Dermis microvascular lymphatic vessel endothelial cell (primary cell): ENCODE data around the gene OR2F2. TPM values are rescaled to one million over a fixed set of nuclear protein-coding genes. Genes with fewer than 3 reads are reported as not detected.

Source experiments
- DNase-seq, 2 donors: peaks; one replicate each; pipeline versions ENCODE4 v3.0.0 to v3.0.0-alpha.2; 2010; ENCODE audit warnings: low read depth in 2 of 2
- total RNA-seq: library from RNA; depleted of rRNA; stranded (reverse); fragments of >200 nt; gene quantifications from 2 replicates; pipeline ENCODE4 v1.2.1, GENCODE V29; 2014

Gene OR2F2
- total RNA-seq, 1 donor from 2014 or later, result not detected

DNA sequence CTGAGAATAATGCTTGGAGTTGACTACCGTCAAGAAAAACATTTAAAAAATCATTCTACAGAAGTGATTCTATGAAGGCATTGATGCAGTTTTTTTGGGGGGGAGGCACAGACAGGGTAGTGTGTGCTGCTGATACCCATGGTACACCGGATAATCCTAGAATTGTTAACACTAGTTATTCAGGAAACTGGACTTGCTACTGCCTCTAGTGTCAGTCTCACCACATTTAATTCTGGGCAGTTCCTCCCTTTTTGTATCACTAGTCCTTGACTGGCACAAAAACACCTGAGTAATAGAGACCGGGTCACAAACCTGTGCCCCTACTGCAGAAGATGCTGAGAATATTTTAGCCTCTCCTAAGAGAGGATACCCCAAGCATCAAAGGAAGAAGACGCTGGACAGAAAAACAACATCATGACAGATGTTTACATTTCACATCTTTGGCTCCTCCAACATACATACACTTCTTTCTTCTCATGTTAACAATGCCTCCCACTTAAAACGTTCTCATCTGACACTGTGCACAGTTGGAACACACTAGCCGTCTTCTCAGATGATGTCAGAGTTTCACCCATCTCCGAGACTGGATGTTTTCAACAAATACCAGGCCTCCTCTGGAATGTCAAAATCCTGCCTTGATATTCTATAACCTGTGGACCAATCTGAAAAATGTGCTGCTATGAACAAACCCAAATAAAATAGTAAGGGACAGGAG, 19.9 kb upstream of the OR2F2 start:
- DNase-seq, result no peak

DNA sequence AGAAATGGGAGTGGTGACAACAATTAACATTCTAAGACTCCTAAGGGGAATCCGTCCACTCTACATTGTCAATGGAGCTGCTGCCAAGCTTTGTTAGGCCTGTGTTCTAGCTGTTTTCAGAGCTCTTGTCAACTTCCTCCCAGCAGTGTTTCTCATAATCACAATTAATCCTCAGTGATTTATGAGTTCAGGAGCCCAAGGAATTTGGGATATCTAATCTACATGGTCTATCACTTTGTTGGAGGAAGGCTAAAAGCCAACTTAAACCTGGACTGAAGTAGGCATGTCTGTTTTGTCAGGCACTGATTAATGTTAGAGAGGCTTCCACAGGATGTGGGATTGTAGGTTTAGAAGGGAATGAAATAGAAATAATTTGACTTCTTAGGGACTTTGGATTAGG, 10.2 kb upstream of the OR2F2 start:
- DNase-seq, result no peak

DNA sequence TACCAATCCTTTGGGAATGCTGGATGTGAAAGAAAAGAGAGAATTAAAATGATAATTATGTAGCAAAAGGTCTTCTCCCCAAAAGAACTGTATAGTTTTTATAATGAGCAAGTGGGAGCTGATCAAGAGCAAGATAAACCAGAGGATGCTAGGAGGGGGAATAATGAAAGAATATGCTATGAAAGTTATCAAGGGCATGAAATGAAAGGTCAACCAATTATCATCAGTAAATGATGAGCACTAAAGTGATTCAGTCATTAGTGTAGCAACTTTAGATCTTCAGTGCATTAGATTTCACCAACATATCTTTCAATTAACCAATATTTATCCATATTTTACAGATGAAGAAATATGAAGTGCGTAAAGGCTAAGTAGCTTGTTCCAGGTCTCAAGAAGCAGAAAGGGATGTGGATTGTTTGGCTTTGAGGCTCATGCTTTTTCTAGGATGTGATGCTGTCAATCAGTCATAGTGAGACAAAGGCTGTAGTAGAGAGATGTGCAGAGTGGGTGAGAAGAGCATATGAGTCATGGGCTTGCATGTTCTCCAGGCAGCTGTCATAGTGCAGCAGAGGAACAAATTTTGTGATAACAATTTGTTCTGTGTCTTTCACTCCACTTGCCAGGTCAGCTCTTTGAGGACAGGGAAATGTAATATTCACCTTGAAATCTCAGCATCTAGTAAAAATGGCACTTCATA, 5.7 kb upstream of the OR2F2 start:
- DNase-seq, result no peak

DNA sequence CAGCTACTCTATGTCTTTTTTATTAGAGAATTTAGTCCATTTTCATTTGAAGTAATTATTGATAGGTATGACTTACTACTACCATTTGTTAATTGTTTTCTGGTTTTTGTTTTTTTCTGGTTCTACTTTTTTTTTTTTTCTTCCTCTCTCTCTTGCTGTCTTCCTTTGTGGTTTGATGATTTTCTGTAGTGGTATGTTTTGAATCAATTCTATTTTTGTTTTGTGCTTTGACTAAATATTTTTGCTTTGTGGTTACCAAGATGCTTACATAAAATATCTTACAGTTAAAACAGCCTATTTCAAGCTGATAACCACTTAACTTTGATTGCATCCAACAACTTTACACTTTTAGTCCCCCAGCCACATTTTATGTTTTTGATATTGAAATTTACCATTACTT, 3.3 kb upstream of the OR2F2 start:
- DNase-seq, result no peak

DNA sequence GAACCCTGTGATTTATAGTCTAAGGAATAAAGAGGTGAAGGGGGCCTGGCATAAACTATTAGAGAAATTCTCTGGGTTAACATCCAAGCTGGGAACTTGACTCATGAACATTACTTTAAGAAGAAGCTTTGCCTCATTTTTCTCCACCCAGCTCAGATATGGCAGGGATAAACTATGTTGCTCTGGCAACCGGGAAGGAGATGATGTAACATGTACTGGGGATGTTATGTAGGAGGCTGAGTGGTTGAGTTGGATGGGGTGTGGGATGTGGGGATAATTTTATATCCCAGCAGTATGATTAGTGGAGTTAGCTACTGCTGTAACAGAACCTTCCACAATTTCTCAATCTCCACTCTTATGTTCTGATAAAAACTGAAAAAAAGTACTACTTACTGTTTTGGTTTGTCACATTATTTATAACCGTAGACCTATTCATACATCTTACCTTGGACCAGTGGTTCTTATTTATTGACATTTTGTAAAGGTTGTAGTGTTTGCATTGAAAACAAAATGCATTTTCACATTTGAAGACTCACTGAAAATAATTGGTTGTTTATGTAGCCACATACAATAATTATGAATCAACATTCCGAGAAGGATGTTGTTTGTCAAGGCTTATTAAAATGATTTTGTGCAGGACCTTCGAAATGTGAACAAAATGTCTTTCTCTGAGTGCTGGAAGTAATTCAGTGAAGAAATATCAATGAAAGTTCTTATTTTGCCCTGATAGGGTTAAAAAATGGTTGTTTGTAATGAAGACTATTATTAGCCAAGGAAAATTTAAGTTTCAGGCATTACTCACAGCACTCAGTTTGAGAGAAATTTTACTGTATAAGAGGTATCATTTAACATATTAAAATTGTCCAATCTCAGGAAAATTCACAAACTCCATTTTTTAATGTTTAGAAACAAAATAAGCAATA, 1.3 kb downstream of the OR2F2 start:
- DNase-seq, result no peak

DNA sequence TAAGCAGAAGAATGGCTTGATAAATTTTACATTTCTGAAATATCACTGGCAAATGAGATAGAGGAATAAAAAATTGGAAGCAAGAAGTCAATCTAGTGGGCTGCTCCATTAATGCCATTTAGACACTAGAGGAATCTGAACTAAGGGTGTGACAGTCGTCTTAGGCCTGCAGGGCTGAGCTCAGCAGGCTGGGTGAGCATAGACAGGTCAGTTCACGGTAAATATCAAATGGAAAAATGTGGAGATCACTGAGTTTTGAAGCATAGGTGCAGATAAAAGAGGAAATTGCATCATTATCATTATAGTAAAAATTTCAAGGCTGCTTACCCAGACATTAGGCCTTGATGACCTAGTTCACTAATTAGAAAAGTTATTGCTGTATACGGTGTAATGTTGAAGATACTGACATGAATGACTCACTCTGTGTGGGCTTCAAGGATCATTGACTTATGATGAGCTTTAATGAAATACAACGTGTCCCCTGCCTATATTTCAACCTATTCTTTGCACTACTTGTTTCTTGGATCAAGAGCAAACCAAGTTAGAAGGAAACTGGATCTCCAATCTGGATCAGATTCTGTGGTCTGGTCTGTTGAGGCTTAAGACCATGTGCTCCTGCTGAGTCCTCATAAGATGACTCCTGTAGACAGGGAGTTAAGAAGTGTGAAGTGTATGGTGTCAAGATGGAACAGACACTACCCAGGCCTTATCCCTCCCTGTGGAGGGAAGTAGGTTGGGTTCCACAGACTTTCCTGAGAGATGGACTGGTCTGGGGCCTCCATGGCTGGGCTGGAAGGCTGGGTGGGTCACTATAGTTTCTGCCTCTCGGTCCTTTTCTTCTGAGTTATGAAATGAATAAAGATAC, 3.6 kb downstream of the OR2F2 start:
- DNase-seq, result no peak

DNA sequence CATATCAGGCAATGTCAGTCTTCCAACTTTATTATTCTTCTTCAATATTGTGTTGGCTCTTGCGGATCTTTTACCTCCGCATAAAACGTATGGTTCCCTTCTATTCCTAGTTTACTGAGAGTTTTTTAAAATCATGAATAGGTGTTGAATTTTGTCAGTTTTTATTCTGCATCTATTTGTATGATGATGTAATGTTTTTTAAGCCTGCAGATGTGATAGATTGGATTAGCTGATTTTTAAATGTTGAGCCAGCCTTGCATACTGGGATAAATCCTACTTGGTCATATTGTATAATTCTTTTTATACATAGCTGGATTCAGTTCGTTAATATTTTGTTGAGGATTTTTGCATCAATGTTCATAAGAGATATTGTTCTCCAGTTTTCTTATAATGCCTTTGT, 10.4 kb downstream of the OR2F2 start:
- DNase-seq, result no peak

DNA sequence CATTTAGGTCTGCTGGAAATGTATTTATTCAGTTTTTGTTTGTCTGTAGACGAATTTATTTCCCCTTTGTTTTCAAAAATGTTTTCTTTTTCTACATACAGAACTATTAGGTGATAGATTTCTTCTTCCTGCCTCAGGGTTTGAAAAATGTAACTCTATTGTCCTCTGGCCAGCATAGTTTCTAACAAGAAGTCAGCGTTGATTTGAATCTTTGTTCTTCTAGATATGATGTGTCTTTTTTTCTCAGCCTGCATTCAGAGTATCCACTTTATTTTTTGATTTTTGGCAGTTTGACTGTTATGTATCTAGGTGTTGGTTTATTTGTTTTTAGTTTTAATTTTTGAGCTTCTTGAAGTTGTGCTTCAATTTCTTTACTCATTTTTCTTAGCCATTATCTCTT, 12.1 kb downstream of the OR2F2 start:
- DNase-seq, result no peak

DNA sequence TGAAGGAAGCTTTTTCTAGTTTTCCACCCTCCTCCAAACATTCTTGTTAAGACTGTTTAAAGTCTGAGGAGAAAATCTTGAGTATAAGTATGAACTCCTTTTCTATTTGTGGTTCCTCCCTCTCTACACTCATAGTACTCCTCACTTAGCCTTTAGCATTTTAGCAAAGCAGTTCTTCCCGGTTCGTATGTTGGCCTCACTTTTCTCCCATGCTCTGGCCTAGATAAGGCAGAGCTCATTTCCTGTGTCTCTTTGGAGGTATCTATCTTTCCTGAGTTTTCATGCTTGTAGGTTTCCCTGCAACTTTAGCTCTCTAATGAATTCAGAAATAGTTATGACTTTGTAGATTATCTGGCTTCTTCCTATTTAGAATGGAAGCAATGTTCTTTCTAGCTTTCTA, 13.7 kb downstream of the OR2F2 start:
- no peak for DNase-seq

DNA sequence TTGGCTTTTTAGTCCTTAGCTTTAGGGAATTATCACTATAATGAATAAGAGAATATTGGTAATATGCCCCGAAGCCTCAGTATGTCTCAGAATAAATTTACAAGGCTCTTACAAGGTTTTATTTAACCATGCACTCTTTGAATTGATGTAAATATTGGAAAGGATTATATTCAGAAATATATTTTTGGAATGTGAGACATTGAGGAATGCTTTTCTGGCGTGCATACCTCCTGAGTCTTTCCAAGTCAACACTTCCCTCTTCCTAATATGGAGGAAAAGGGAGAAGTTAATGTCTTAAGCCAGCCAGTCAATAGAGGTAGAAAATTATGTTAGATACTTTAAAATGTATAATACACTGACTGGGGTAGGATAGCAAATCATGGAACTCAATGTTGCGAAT, 18.4 kb downstream of the OR2F2 start:
- DNase-seq, result no peak

DNA sequence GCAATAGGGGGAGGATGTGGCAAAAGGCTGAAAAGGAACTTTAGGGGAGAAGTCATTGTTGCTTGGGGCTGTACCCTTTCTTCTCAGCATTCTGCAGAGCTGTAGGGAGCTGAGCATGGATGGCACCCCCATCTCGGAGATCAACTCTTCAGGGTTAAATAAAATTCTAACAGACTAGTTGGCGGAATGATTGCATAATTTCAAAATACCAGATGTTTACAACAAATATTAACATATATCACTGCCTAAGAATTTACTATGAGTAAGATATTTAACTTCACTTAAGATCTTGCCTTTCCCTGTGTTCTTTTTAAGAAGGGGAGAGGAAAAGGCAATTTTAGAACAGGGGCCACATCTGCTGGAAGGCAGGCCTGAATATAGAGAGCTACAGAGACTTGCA, 19.1 kb downstream of the OR2F2 start:
- DNase-seq, result no peak

DNA sequence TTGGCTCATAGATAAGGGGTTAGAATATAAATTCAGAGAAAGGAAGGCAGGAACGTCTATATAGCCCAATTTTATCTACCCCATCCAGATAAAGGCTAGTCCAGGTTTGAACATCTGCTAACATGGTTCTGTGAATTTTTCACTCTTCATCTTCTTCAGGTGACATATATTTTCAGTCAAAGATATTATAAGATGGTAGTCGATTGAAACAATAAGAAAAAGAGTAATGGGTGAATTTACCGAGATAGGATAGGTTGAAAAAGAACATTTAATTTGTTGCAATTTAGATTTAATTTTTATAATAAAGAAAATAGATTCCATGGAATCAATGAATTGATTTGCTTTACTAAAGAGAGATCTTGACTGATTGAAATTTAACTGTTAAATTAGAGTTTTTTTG, 19.5 kb downstream of the OR2F2 start, which contains the start of gene OR2F1:
Gene OR2F1 (plus strand): TSS at position 301 of the 400 bp plus-strand sequence. CDS start 5,127 bp downstream, outside the sequence.
- DNase-seq, result no peak

DNA sequence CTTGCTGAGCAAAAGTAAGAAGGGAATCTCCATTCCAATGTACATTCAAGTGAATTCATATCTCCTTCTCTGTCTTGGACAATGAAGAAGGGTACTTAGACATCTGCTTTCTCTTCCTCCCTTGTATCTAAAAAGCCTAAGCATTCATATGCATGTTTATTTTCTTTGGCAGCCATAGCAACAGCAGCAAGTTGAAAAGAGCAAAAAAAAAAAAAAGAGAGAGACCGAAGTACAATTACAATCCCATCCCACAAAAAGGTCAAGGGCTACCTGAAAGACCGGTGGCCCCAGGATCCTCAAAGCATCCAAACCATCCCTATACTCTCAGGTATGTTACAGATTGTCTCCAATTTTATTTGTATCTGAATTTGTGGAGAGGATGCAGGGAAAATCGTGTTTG, 23.7 kb downstream of the OR2F2 start:
- DNase-seq, result no peak

DNA sequence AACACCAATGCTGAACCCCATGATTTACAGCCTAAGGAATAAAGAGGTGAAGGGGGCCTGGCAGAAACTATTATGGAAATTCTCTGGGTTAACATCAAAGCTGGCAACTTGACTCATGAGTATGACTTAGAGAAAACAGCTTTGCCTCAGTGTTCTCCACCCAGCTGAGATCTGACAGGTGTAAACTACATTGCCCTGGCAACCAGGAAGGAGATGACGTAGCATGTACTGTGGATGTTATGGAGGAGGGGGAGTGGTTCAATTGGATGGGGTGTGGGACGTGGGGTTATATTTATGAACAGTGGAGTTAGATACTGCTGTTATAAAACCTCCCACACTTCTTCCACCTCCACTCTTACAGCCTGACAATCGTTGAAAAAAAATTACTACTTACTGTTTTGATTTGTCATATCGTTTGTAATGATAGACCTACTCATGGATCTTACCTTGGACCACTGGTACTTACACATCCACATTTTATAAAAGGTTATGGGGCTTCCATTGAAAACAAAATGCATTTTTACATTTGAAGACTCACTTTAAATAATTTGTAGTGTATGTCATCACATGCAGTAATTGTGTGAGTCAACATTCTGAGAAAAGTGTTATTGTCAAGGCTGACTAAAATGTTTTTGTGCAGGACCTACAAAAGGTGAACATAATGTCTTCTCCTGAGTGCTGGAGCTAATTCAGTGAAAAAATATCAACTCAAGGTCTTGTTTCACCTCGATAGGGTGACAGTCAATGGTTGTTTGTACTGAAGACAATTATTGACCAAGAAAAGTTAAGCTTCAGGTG, 26.0 kb downstream of the OR2F2 start:
- DNase-seq, result no peak

DNA sequence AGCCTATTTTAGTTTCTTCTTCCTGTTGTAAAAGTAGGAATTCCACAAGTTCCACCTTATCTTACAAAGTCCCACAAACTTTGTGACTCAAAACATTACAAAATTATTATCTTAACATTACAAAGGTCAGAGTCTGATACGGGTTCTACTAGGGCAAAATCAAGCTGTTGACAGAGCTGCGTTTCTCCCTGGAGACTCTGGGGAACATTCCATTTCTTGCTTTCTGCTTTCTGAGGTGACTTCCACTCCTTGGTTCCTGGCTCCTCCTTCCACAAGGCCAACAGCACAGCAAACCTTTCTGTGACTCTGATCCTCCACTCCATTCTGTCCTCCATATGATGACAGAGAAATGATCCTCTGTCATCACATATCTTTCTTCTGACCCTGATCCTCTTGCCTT, 30.2 kb downstream of the OR2F2 start:
- no peak for DNase-seq

DNA sequence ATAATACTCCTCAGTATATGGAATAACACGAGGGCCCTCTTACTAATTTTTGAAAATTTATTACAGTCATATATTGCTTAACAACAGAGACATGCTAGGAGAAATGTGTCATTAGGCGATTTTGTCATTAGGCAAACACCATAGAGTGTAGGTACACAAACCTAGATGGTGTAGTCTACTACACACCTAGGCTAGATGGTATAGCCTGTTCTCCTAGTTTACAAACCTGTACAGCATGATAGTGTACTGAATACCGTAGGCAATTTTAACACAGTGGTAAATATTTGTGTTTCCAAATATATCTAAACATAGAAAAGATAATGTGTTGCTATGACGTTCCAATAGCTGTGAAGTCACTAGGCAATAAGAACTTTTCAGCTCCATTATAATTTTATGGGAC, 32.4 kb downstream of the OR2F2 start:
- no peak for DNase-seq

DNA sequence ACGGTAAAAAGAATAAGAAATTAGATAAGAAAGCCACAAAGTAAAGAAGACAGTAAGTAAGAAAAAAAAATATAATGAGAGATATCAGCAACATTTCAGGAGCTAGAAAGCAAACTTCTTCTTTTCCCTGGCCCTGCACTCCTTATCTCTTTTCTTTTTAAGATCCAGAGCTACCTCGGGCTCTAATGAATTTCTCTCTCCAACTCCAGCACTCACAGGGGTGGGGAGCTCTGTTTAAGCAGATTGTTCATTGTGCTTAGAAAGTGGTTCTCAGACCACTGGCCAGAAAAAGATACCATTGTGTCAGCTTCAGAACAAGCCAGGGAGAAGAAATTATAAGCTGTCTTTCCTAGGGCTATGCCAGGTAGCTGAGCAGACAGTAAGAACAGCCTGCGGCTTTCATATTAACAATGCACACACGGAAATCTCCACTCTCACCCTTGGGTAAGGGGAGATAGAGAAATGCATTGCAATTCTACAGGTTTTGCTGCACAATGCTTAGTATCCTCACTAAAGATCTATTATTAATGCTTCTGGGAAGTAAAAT, 38.9 kb downstream of the OR2F2 start:
- DNase-seq, result no peak

DNA sequence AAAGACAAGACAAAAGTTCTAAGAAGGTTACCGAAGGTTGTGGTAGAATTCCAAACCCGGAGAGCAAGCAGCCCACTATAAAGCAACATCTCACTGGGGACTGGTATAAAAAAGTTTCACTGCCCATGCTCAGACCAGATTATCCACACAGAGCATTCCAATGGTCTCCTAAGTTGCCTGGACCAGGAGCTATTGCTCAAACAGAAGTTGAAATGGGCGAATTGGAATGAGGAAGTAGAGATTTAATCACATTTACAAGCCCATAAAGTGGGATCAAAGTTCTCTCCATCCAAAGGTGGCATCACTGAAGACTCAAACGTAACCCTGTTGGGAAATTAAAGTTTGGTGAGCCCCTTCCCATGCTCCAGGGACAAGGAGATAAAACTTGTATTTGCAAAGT, 39.4 kb downstream of the OR2F2 start:
- DNase-seq, result no peak

DNA sequence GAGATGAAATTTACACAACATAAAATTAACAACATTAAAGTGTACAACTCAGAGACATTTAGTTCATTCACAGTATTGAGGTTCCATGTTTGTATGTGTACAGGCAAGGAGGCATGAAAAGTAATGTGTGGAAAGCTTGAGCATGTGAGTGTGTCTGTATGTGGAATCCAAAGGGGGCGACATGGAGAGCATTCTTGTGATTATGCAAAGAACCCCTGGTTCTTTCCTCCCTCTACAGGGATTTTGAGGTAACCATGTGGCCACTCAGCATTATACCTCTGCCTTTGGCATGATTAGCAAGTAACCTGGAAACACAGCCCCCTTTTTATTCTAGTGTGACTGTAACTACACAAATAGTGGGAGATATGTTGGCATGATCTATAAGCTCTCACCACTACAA, 40.6 kb downstream of the OR2F2 start:
- no peak for DNase-seq

DNA sequence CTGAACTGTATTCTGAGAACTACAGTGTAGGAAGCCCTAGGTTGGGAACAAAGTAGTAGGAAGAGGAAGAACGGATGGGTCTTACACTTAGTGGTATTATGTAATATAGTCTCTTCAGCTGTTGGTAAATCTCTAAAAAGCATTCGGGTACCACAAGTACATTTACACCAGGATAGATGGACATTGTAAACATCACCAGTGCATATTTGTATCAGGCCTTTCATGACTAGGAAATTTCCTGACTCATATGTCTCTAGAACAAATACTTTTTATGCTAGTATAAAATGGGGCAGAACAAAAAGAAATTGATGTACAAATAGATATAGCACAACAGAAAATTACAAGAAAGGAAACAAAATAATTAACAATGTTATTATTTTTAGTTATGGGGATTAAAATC, 43.6 kb downstream of the OR2F2 start:
- no peak for DNase-seq
